Measurements from ENCODE around the gene VSIG10L.

VSIG10L gene

GRCh38 chr19:51346742-51347141, 4.8 kb upstream of the VSIG10L start:
- peaks cover 15% of the 10 kb centered on the region for H3K4me1 ChIP-seq (ENCODE audit: control insufficient read depth, insufficient read depth, low read length)

GRCh38 chr19:51345076-51345620, 3.2 kb upstream of the VSIG10L start:
- no peak overlapping the region for H3K27ac ChIP-seq (ENCODE audit: low read depth, low read length)
- H3K4me3 ChIP-seq (ENCODE audit: low read depth, low read length) = no peak overlapping the region
- H3K27me3 ChIP-seq (ENCODE audit: control insufficient read depth, insufficient read depth, low read length) = peaks cover 18% of the 10 kb centered on the region
- H3K9me3 ChIP-seq (ENCODE audit: control insufficient read depth, insufficient read depth, low read depth, low read length) = no peaks in the 10 kb centered on the region
- H3K36me3 ChIP-seq (ENCODE audit: control insufficient read depth, insufficient read depth, low read length) = peaks cover 12% of the 10 kb centered on the region
- H3K4me1 ChIP-seq (ENCODE audit: control insufficient read depth, insufficient read depth, low read length) = peaks cover 24% of the 10 kb centered on the region
- H3K9ac ChIP-seq (ENCODE audit: low read length) = no peak overlapping the region

More at GRCh38 chr19:51346742-51347141, 4.8 kb upstream of the VSIG10L start:
- Histone ChIP-seq H3K4me3 (ENCODE audit: low read depth, low read length) (no peak overlapping the region), H3K36me3 (ENCODE audit: control insufficient read depth, insufficient read depth, low read length) (peaks cover 18% of the 10 kb centered on the region), H3K9ac (ENCODE audit: low read length) (no peak overlapping the region), H3K27ac (ENCODE audit: low read depth, low read length) (no peak overlapping the region), H3K9me3 (ENCODE audit: control insufficient read depth, insufficient read depth, low read depth, low read length) (no peaks in the 10 kb centered on the region), H3K27me3 (ENCODE audit: control insufficient read depth, insufficient read depth, low read length) (peaks cover 2% of the 10 kb centered on the region)

GRCh38 chr19:51342631-51343569, 961 bp upstream of the VSIG10L start:
- no peak overlapping the region for H3K4me3 ChIP-seq (ENCODE audit: low read depth, low read length)
- H3K27ac ChIP-seq (ENCODE audit: low read depth, low read length) = no peak overlapping the region
- H3K27me3 ChIP-seq (ENCODE audit: control insufficient read depth, insufficient read depth, low read length) = peaks cover 19% of the 10 kb centered on the region
- no peak overlapping the region for H3K9ac ChIP-seq (ENCODE audit: low read length)
- peaks cover 9% of the 10 kb centered on the region; the same call in 1 of the 2 replicates for H3K36me3 ChIP-seq (ENCODE audit: control insufficient read depth, insufficient read depth, low read length)
- H3K4me1 ChIP-seq (ENCODE audit: control insufficient read depth, insufficient read depth, low read length) = peaks cover 31% of the 10 kb centered on the region
- H3K9me3 ChIP-seq (ENCODE audit: control insufficient read depth, insufficient read depth, low read depth, low read length) = no peaks in the 10 kb centered on the region

- peaks cover 6% of the 10 kb centered on the region; the same call in 1 of the 2 replicates for H3K36me3 ChIP-seq (ENCODE audit: control insufficient read depth, insufficient read depth, low read length)
- H3K4me3 ChIP-seq (ENCODE audit: low read depth, low read length) = peak overlapping the region; percentile 81
- H3K27me3 ChIP-seq (ENCODE audit: control insufficient read depth, insufficient read depth, low read length) = peaks cover 19% of the 10 kb centered on the region
- H3K27ac ChIP-seq (ENCODE audit: low read depth, low read length) = no peak overlapping the region
- no peaks in the 10 kb centered on the region for H3K9me3 ChIP-seq (ENCODE audit: control insufficient read depth, insufficient read depth, low read depth, low read length)
- H3K4me1 ChIP-seq (ENCODE audit: control insufficient read depth, insufficient read depth, low read length) = peaks cover 34% of the 10 kb centered on the region
- no peak overlapping the region for H3K9ac ChIP-seq (ENCODE audit: low read length)
Observed at GRCh38 chr19:51341066-51341465, 873 bp downstream of the VSIG10L start.

GRCh38 chr19:51339687-51340656, 2.0 kb downstream of the VSIG10L start:
- H3K36me3 ChIP-seq (ENCODE audit: control insufficient read depth, insufficient read depth, low read length) = no peaks in the 10 kb centered on the region
- H3K27me3 ChIP-seq (ENCODE audit: control insufficient read depth, insufficient read depth, low read length) = peaks cover 19% of the 10 kb centered on the region
- no peaks in the 10 kb centered on the region for H3K9me3 ChIP-seq (ENCODE audit: control insufficient read depth, insufficient read depth, low read depth, low read length)
- H3K9ac ChIP-seq (ENCODE audit: low read length) = peak overlapping the region; percentile 77
- peaks cover 34% of the 10 kb centered on the region for H3K4me1 ChIP-seq (ENCODE audit: control insufficient read depth, insufficient read depth, low read length)
- H3K4me3 ChIP-seq (ENCODE audit: low read depth, low read length) = peak overlapping the region; percentile 81
- H3K27ac ChIP-seq (ENCODE audit: low read depth, low read length) = no peak overlapping the region

- Histone ChIP-seq H3K9ac (ENCODE audit: low read length) (peak overlapping the region; percentile 18), H3K27ac (ENCODE audit: low read depth, low read length) (no peak overlapping the region)
Observed at GRCh38 chr19:51339313-51339686, 2.6 kb downstream of the VSIG10L start.

GRCh38 chr19:51338563-51339312, 3.2 kb downstream of the VSIG10L start:
- H3K27ac ChIP-seq (ENCODE audit: low read depth, low read length) = no peak overlapping the region
- peak overlapping the region; percentile 42 for H3K9ac ChIP-seq (ENCODE audit: low read length)
- H3K4me1 ChIP-seq (ENCODE audit: control insufficient read depth, insufficient read depth, low read length) = peaks cover 34% of the 10 kb centered on the region
- H3K9me3 ChIP-seq (ENCODE audit: control insufficient read depth, insufficient read depth, low read depth, low read length) = no peaks in the 10 kb centered on the region
- H3K36me3 ChIP-seq (ENCODE audit: control insufficient read depth, insufficient read depth, low read length) = peaks cover 2% of the 10 kb centered on the region; the same call in 1 of the 2 replicates
- H3K4me3 ChIP-seq (ENCODE audit: low read depth, low read length) = peak overlapping the region; percentile 81
- H3K27me3 ChIP-seq (ENCODE audit: control insufficient read depth, insufficient read depth, low read length) = peaks cover 19% of the 10 kb centered on the region

More at GRCh38 chr19:51339313-51339686, 2.6 kb downstream of the VSIG10L start:
- Histone ChIP-seq H3K36me3 (ENCODE audit: control insufficient read depth, insufficient read depth, low read length) (no peaks in the 10 kb centered on the region), H3K4me3 (ENCODE audit: low read depth, low read length) (peak overlapping the region; percentile 81), H3K4me1 (ENCODE audit: control insufficient read depth, insufficient read depth, low read length) (peaks cover 34% of the 10 kb centered on the region), H3K27me3 (ENCODE audit: control insufficient read depth, insufficient read depth, low read length) (peaks cover 19% of the 10 kb centered on the region), H3K9me3 (ENCODE audit: control insufficient read depth, insufficient read depth, low read depth, low read length) (no peaks in the 10 kb centered on the region)

GRCh38 chr19:51337861-51338562, 3.9 kb downstream of the VSIG10L start:
- Histone ChIP-seq H3K9ac (ENCODE audit: low read length) (no peak overlapping the region), H3K4me1 (ENCODE audit: control insufficient read depth, insufficient read depth, low read length) (peaks cover 32% of the 10 kb centered on the region), H3K27ac (ENCODE audit: low read depth, low read length) (no peak overlapping the region), H3K27me3 (ENCODE audit: control insufficient read depth, insufficient read depth, low read length) (peaks cover 19% of the 10 kb centered on the region), H3K4me3 (ENCODE audit: low read depth, low read length) (peak overlapping the region; percentile 81), H3K36me3 (ENCODE audit: control insufficient read depth, insufficient read depth, low read length) (peaks cover 2% of the 10 kb centered on the region; the same call in 1 of the 2 replicates), H3K9me3 (ENCODE audit: control insufficient read depth, insufficient read depth, low read depth, low read length) (no peaks in the 10 kb centered on the region)

- no peaks in the 10 kb centered on the region for H3K9me3 ChIP-seq (ENCODE audit: control insufficient read depth, insufficient read depth, low read depth, low read length)
- no peak overlapping the region for H3K4me3 ChIP-seq (ENCODE audit: low read depth, low read length)
- peaks cover 25% of the 10 kb centered on the region for H3K4me1 ChIP-seq (ENCODE audit: control insufficient read depth, insufficient read depth, low read length)
- H3K9ac ChIP-seq (ENCODE audit: low read length) = no peak overlapping the region
- peaks cover 19% of the 10 kb centered on the region for H3K27me3 ChIP-seq (ENCODE audit: control insufficient read depth, insufficient read depth, low read length)
- H3K36me3 ChIP-seq (ENCODE audit: control insufficient read depth, insufficient read depth, low read length) = peaks cover 4% of the 10 kb centered on the region; the same call in 1 of the 2 replicates
- no peak overlapping the region for H3K27ac ChIP-seq (ENCODE audit: low read depth, low read length)
Observed at GRCh38 chr19:51337141-51337860, 4.6 kb downstream of the VSIG10L start.

All from HUES6 (cell line).